ENCODE measurements around the gene OR2H2. TPM values are rescaled to one million over a fixed set of nuclear protein-coding genes. Genes with fewer than 3 reads are reported as not detected.

The OR2H2 gene
- total and polyA plus RNA-seq, 2 experiments from 2014 or later, result 0.86 TPM; not detected in 1

DNA sequence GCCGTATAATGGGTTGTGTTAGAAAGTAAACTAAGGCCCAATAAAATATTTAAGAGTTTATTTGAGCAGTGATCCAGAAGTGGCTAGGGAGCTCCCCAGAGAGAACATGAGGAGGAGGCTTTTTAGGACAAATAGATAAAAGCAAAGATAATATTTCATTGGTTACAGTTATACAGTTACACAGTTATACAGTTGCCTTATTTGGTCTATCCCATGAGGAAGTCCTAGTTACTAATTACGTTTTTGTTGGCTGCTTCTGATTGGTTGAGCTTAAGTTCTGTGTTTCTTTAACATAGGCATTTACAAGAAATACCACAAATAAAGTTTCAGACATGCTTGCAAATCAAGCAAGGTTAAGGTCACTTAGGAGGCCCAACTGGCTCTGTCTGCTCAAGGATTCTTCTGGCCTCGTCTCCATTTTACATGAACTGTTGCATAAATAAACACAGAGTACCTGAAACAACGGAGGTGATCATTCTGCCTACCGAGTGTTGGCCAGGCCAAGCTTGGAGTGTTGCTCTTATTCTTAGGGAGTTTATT, 32.3 kb upstream of the OR2H2 start:
- ATAC-seq (peak; percentile 19), DNase-seq (ENCODE audit: low spot score) (peak; percentile 62)
- Histone ChIP-seq H3K4me3 (peak overlapping the region; percentile 64), H3K27ac (ENCODE audit: low read depth) (no peak overlapping the region), H2AFZ (peak overlapping the region; percentile 90; the same call in 1 of the 2 replicates), H3K4me1 (ENCODE audit: insufficient read depth) (peaks cover 13% of the 10 kb centered on the region), H3K4me2 (peak overlapping the region; percentile 84), H3F3A (replicated peaks; ENCODE audit: low read depth) (no peaks in the 10 kb centered on the region), H3K79me2 (replicated peaks; ENCODE audit: insufficient read depth) (no peaks in the 10 kb centered on the region), H3K9me2 (ENCODE audit: insufficient read depth) (0 out of 2 replicates have a peak, but pooled peaks cover 3% of the 10 kb centered on the region), H3K36me3 (ENCODE audit: insufficient read depth) (no peaks in the 10 kb centered on the region), H3K27me3 (ENCODE audit: insufficient read depth) (peaks cover 56% of the 10 kb centered on the region), H4K20me1 (replicated peaks; ENCODE audit: insufficient read depth) (no peaks in the 10 kb centered on the region)
- TF ChIP-seq, protein P1, sequence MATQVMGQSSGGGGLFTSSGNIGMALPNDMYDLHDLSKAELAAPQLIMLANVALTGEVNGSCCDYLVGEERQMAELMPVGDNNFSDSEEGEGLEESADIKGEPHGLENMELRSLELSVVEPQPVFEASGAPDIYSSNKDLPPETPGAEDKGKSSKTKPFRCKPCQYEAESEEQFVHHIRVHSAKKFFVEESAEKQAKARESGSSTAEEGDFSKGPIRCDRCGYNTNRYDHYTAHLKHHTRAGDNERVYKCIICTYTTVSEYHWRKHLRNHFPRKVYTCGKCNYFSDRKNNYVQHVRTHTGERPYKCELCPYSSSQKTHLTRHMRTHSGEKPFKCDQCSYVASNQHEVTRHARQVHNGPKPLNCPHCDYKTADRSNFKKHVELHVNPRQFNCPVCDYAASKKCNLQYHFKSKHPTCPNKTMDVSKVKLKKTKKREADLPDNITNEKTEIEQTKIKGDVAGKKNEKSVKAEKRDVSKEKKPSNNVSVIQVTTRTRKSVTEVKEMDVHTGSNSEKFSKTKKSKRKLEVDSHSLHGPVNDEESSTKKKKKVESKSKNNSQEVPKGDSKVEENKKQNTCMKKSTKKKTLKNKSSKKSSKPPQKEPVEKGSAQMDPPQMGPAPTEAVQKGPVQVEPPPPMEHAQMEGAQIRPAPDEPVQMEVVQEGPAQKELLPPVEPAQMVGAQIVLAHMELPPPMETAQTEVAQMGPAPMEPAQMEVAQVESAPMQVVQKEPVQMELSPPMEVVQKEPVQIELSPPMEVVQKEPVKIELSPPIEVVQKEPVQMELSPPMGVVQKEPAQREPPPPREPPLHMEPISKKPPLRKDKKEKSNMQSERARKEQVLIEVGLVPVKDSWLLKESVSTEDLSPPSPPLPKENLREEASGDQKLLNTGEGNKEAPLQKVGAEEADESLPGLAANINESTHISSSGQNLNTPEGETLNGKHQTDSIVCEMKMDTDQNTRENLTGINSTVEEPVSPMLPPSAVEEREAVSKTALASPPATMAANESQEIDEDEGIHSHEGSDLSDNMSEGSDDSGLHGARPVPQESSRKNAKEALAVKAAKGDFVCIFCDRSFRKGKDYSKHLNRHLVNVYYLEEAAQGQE (IDR thresholded peaks at IDR 0.05; ENCODE audit: unreplicated experiment), result no peak
- peak; percentile 79 for TF ChIP-seq CREB1 (CRISPR knock-in tag; IDR thresholded peaks at IDR 0.05; ENCODE audit: low read depth)
- Mint-ChIP-seq H3K36me3 (ENCODE audit: low read depth) (no peaks in the 10 kb centered on the region; the same call in 2 of the 3 replicates), H3K9me3 (peaks cover 7% of the 10 kb centered on the region; the same call in 1 of the 3 replicates), H3K4me1 (peaks cover 23% of the 10 kb centered on the region), H3K27me3 (ENCODE audit: insufficient read depth, low read depth, poor library complexity) (peaks cover 46% of the 10 kb centered on the region), H3K27ac (no peak overlapping the region), H3K4me3 (peak overlapping the region; percentile 78)

DNA sequence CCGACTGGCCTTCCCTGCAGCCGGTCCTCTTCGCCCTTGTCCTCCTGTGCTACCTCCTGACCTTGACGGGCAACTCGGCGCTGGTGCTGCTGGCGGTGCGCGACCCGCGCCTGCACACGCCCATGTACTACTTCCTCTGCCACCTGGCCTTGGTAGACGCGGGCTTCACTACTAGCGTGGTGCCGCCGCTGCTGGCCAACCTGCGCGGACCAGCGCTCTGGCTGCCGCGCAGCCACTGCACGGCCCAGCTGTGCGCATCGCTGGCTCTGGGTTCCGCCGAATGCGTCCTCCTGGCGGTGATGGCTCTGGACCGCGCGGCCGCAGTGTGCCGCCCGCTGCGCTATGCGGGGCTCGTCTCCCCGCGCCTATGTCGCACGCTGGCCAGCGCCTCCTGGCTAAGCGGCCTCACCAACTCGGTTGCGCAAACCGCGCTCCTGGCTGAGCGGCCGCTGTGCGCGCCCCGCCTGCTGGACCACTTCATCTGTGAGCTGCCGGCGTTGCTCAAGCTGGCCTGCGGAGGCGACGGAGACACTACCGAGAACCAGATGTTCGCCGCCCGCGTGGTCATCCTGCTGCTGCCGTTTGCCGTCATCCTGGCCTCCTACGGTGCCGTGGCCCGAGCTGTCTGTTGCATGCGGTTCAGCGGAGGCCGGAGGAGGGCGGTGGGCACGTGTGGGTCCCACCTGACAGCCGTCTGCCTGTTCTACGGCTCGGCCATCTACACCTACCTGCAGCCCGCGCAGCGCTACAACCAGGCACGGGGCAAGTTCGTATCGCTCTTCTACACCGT, 31.5 kb upstream of the OR2H2 start:
- no peaks in the 10 kb centered on the region; the same call in 2 of the 3 replicates for H3K36me3 Mint-ChIP-seq (ENCODE audit: low read depth)
- H3K9me2 ChIP-seq (ENCODE audit: insufficient read depth), result no peaks in the 10 kb centered on the region
- H3K27ac ChIP-seq (ENCODE audit: low read depth), result no peak overlapping the region
- TF ChIP-seq, protein P1 (IDR thresholded peaks at IDR 0.05; ENCODE audit: unreplicated experiment), result no peak
- 0 out of 2 replicates have a peak, but pooled peaks have one; percentile 11 for TF ChIP-seq CREB1 (CRISPR knock-in tag; IDR thresholded peaks at IDR 0.05; ENCODE audit: low read depth)
- no peak overlapping the region for H3K27ac Mint-ChIP-seq
- H2AFZ ChIP-seq, result peak overlapping the region; percentile 90; the same call in 1 of the 2 replicates
- no peaks in the 10 kb centered on the region for H3F3A ChIP-seq (replicated peaks; ENCODE audit: low read depth)
- no peaks in the 10 kb centered on the region for H4K20me1 ChIP-seq (replicated peaks; ENCODE audit: insufficient read depth)
- H3K27me3 Mint-ChIP-seq (ENCODE audit: insufficient read depth, low read depth, poor library complexity), result peaks cover 51% of the 10 kb centered on the region
- peak overlapping the region; percentile 84 for H3K4me2 ChIP-seq
- peaks cover 32% of the 10 kb centered on the region for H3K4me1 Mint-ChIP-seq
- ATAC-seq (peak; percentile 86), DNase-seq (ENCODE audit: low spot score) (peak; percentile 90)
- peaks cover 7% of the 10 kb centered on the region; the same call in 1 of the 3 replicates for H3K9me3 Mint-ChIP-seq
- no peaks in the 10 kb centered on the region for H3K36me3 ChIP-seq (ENCODE audit: insufficient read depth)
- H3K4me3 Mint-ChIP-seq, result peak overlapping the region; percentile 78
- H3K27me3 ChIP-seq (ENCODE audit: insufficient read depth), result peaks cover 56% of the 10 kb centered on the region
- H3K4me1 ChIP-seq (ENCODE audit: insufficient read depth), result peaks cover 19% of the 10 kb centered on the region
- H3K79me2 ChIP-seq (replicated peaks; ENCODE audit: insufficient read depth), result no peaks in the 10 kb centered on the region
- peak overlapping the region; percentile 64 for H3K4me3 ChIP-seq

Data from GM23338 (cell line).